Erythroblast (primary cell): ENCODE measurements around the gene SNX3.
A peak's percentile ranks its signal among the peaks of the same experiment; 100 is the strongest.
"Not testable (repeated sequence)": the region's sequence is repeated elsewhere in the genome, so short reads cannot be mapped to it uniquely, and the experiment has no call there.

ENCODE experiments used
- DNase-seq, 2 experiments: peaks; one replicate each; lab custom pipeline; 2025; lab: John Stamatoyannopoulos, UW
- GATA1 ChIP-seq: IDR thresholded peaks from 2 replicates; pipeline ENCODE4 v1.6.1; 2011; ENCODE audit warnings: low read depth, mild to moderate bottlenecking, control low read depth, low read length, moderate library complexity
- POLR2A ChIP-seq: IDR thresholded peaks from 2 replicates; pipeline ENCODE4 v1.6.1; 2011; ENCODE audit warnings: mild to moderate bottlenecking, low read length

The SNX3 gene

DNA sequence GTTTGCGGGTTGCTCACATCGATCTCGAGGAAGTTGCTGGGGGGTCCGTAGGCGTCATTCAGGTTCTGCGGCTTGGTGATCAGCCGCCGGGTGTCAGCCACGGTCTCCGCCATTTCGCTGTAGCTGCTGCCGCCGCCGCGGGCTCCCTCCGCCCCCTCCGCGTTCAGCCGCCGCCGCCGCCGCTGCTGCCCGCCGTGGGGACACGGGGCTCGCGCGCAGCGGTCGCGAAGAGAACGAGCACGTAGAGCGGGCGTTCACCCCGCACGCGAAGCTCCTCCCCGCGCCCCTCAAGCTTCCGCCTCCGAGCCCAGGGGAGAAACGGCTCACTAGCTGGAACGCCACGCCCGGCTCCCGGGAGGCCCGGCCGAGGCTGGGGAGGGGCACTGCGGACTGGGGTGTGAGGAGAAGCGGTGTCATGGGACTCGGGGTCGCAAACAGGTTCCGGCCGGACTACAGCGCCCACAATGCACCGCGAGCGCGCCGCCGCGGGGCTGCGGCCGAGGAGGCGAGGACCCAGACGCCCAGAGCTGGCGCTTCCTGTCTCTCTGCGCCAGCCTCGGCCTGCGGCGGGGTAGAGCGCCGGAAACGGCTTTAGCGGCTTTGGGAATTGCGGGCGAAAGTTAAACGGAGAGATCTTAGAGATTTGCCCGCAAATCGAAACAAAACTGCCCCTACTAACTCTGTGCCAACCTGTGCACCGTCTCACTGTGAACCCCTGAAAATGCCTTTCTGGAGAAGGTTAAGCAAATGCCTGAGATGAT lies at the start of gene SNX3:
Gene SNX3, minus strand, starts transcription at position 232 of the 761 bp plus-strand sequence. Its CDS starts 119 bp downstream, at position 113.
- TF ChIP-seq GATA1 (no peak), POLR2A (peak; percentile 94)
- DNase-seq: peak; percentile 97 to 98

DNA sequence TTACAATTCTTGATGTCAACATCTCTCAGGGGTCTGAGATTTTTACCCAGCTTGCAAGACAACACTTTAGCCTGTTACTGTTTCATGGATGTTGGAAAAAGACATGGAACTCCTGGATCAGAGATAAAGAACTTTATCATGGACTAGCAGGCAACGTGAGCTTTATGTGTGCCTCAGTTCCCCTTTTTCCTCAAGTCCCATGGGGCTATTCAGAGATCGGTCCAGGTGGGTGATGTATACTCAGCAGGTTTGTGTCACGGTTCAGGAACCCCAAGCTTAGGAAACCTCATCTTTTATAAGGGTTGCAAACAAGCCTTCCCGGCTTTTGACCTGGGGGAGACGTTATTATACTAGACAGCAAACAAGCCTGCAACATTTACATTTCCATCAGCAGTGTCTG lies 49.0 kb upstream of the SNX3 start:
- TF ChIP-seq GATA1 (no peak), POLR2A (no peak)
- DNase-seq: no peak

DNA sequence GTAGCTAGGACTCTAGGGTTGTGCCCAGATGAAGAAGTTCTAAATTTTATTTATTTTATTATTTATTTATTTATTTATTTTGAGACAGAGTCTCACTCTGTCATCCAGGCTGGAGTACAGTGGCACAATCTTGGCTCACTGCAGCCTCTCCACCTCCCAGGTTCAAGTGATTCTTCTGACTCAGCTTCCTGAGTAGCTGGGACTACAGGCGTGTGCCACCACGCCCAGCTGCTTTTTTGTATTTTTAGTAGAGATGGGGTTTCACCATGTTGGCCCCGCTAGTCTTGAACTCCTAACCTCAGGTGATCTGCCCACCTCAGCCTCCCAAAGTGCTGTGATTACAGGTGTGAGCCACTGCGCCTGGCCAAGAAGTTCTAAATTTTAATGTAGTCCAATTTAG lies 47.8 kb upstream of the SNX3 start:
- not testable (repeated sequence) for DNase-seq

DNA sequence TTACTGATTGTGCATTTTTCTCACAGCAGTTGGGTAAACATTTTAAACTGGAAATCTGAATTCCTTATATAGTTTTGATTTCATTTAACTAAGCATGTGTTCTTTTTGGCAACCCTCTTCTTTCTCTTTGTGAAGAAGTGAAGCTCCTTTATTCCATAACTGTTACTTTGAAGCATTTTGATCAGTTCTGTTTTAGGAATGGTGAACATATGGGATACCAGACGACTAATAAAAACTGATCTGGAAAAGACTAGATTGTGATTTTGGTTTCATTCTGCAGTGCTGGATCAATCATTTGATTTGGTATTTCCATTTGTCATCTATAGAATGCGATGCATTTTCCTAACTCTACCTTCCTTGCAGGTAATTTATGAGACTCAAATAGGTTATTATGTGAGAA lies 43.8 kb upstream of the SNX3 start:
- no peak for TF ChIP-seq GATA1
- TF ChIP-seq POLR2A: no peak
- no peak for DNase-seq

DNA sequence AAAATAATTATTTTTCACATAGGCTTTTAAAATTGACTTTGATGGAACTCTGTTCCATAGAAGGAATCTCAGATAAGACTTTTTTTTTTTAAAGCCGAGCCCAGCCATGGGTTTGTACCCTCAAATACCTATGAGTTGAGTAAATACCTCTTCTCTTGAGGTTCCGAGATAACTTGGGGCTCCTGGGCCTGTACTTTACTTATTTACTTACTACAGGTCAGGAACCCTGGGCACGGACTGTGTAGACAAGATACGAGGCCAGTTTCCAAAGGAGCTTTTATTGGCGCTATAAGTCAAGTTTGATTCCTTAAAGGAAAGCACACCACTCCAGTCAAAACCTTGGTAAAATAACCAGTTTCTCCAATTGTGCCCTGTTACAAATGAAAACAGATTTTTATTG lies 41.5 kb upstream of the SNX3 start:
- TF ChIP-seq GATA1 (no peak), POLR2A (no peak)
- DNase-seq: no peak

DNA sequence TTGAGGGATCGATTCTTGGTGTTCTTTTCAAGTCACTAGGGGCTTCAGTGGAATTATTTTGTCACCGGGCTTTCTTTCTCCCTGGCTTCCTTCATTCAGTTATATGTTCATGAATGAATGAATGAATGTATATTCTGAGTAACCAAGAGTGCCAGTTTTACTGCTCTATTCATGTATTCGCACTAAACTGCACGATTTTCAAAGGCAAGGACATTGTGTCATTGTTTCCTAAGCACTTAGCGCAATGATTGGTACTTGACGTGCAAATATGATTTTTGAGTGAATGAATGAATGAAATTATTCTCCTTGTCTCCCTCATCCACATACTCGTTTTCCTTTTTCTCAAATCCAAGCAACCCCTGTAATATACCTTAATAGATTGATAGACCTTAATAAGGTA lies 34.8 kb upstream of the SNX3 start:
- DNase-seq: peak in 1 of 2 experiments; percentile 43
- no peak for TF ChIP-seq POLR2A

DNA sequence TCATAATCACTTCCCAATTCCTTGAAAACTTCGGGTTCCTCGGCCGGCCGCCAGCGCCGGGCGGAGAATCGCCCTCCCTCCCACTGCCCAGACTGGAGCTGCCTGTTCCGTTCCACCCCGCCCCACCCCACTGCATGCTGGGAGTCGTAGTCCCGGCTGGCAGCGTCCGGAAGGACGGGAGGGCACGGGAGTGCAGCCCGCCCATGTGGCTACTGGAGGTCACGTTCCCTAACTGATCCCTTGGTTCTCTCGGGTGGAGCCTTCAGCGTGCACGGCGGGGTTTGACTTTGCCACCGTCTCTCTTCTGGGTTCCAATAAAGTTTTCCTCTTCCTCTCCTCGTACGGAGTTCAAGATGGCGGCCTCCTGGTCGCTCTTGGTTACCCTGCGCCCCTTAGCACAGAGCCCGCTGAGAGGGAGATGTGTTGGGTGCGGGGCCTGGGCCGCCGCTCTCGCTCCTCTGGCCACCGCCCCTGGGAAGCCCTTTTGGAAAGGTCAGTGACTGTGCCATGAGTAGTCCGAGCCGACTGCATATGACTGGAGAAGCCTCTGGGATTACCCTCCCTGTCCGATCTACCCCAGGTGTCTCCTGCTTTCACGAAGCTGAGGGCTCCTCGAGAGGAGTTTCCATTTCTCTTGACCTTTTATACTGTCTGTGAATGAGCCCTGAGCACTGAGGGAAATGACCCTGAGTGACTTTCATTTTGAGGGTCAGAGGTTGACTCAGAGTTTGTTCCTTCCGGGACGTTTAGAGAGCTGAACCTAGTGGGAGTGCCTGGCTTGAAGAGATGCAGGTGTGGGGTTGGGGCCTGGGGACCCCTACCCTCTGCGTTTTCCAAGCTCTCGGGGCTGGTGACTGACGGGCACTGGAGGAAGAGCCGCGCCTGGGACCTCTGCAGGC lies 34.1 kb upstream of the SNX3 start, which contains the start of gene AFG1L:
Gene AFG1L, plus strand, starts transcription at position 328 of the 899 bp plus-strand sequence. Its CDS starts 26 bp downstream, at position 354.
- no peak for TF ChIP-seq GATA1
- peak; percentile 91 for TF ChIP-seq POLR2A
- DNase-seq: peak; percentile 92

DNA sequence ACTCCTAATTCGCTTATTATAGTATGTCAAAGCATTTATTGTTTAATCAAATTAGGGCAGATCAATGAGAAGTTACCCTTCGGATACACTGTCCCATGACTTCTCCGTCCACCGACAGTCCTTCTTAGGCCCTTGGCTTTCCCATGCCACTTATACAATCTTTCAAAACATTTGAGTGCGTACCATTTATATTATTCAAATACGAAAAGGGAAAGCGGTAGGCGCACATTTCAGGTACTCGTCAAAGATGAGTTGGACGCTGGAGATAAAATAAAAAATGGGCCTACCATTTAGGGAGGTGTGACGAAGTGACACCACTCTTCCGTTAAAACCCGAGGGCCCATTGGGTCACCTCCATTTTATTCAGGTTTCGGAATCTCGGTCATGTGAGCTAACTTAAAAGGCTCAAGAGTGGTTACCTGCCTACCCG lies 33.5 kb upstream of the SNX3 start:
- DNase-seq: no peak
- TF ChIP-seq POLR2A: no peak
- no peak for TF ChIP-seq GATA1

DNA sequence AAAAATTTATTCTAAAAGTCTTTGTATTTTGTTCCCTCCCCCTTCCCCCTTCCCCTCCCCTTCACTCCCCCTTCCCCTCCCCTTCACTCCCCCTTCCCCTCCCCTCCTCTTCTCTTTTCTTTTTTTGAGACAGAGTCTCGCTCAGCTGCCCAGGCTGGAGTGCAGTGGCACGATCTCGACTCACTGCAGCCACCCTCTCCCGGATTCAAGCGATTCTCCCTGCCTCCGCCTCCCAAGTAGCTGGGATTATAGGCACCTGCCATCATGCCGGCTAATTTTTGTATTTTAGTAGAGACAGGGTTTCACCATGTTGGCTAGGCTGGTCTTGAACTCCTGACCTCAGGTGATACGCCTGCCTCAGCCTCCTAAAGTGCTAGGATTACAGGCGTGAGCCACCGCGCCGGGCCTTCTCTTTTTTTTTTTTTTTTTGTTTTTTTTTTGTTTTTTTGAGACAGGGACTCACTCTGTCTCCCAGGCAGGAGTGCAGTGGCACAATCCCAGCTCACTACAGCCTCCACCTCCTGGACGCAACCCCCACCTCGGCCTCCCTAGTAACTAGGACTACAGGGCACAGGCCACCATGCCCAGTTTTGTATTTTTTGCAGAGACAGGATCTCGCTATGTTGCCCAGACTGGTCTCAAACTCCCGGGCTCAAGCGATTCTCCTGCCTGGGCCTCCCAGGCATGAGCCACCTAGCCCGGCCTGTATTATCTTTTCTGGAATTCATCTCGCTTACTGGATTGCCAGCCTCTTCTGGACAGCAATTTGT lies 32.9 kb upstream of the SNX3 start:
- TF ChIP-seq POLR2A (no peak), GATA1 (no peak)
- DNase-seq: no peak

DNA sequence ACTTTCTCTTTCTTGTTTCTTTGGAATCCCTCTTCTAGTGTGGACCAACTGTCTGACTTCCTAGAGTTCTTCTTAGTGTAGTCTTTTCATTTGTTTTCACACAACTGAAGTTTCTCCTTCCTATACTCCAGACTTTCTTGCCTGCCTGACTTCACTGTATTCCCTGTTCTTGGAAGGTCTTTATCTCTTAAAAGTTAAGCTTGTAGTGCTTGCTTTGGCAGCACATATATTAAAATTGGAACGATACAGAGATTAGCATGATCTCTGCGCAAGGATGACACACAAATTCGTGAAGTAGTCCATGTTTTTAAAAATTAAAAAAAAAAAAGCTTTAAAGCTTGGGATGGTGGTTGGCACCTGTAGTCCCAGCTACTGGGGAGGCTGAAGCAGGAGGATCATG lies 31.7 kb upstream of the SNX3 start:
- DNase-seq: not testable (repeated sequence)

DNA sequence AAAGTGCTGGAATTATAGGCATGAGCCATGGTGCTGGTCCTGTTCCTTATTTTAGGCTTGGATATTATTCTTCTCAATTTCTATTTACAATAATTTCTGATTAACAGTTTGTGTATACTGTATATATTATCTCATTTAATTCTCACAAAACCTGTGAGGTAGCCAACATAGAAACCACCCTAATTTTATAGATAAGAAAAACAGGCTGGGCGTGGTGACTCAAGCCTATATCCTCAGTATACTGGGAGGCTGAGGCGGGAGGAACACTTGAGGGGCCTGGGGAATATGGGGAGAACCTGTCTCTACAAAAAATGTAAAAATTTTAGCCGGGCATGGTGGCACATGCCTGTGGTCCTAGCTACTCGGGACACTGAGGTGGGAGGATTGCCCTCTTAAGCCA lies 30.3 kb upstream of the SNX3 start:
- peak; percentile 12 to 43 for DNase-seq
- TF ChIP-seq GATA1 (no peak), POLR2A (no peak)

DNA sequence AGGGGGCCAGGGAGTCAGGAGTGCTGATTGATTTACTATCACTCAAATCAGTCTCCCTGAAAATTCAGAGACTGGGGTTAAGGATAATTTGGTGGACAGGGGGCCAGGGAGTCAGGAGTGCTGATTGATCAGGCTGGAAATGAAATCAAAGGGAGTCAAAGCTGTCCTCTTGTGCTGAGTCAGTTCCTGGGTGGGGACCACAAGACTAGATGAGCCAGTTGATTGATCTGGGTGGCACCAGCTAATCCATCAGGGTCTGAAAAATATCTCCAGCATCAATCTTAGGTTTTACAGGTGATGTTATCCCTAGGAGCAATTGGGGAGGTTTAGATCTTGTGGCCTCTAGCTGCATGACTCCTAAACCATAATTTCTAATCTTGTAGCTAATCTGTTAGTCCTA lies 27.9 kb upstream of the SNX3 start:
- DNase-seq: no peak
- TF ChIP-seq POLR2A (no peak), GATA1 (no peak)

DNA sequence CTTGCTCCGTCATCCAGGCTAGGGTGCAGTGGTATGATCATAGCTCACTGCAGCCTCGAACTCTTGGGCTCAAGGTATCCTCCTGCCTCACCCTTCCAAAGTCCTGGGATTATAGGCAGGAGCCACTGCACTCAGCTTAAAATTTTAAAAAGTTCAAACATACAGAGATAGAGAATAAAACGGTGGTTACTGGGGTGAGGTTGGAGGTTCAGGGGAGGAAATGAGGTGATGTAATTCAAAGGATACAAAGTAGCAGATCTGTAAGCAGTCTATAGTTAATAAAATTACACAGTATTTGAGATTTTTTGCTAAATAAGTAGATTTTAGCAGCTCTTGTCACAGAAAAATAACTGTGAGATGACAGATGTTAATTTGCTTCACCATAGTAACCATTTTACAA lies 26.5 kb upstream of the SNX3 start:
- DNase-seq: no peak
- TF ChIP-seq GATA1 (no peak), POLR2A (no peak)

DNA sequence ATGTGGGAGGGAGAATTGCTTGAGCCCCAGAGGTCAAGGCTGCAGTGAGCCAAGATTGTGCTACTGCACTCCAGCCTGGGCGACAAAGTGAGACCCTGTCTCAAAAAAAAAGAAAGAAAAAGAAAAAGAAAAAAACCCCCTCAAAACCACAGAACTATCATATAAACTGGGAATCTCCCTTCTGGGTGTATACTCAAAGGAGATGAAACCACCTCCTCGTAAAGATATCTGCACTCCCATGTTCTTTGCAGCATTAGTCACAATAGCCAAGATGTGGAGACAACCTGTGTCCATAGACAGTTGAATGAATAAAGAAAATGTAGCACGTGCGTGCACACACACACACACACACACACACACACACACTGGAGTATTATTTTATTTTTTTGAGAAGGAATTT lies 25.5 kb upstream of the SNX3 start:
- TF ChIP-seq POLR2A (no peak), GATA1 (no peak)
- DNase-seq: no peak
